ENCODE data around the gene BIN1. TPM values are rescaled to one million over a fixed set of nuclear protein-coding genes. Genes with fewer than 3 reads are reported as not detected.

Gene BIN1
- total RNA-seq, 1 donor from 2014 or later: 62.5 TPM

DNA sequence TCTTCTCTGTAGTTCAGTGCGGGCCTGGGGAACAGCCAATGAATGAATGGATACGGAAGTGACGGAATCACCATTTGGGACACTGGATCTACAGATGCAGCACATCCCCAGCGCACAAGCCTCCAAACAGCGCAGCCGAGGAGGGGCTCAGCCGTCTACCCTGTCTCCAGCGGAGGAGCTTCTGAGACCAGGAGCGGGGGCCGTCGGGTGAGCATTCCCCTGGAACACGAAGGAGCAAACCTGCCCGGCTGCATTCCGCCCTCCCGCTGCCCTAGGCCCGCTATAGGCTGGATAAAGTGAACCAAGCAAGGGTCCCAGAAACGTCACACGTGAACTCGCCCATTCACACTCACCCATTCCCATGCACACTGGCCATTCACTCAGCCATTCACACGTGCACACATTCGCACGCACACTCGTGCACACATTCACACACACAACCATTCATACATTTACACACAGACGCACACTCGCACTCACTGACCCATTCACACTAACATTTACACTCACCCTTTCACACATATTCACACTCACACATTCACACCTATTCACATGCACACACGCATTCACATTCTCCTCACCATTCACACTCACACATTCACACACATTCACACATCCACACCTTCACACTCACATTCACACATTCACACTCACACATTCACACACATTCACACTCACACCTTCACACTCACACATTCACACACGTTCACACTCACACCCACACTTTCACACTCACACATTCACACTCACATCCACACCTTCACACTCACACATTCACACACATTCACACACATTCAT is 63.4 kb downstream of the BIN1 start:
- no peak overlapping the region for H3K4me3 Mint-ChIP-seq
- ATAC-seq (ENCODE audit: low read depth) (no peak), DNase-seq (no peak)
- ChIA-PET POLR2A (no interaction called here), CTCF (no interaction called here)
- intact Hi-C loops (cut with micrococcal nuclease): no loop called here
- peaks cover 2% of the 10 kb centered on the region for H3K9me3 Mint-ChIP-seq
- TF ChIP-seq, protein P1, sequence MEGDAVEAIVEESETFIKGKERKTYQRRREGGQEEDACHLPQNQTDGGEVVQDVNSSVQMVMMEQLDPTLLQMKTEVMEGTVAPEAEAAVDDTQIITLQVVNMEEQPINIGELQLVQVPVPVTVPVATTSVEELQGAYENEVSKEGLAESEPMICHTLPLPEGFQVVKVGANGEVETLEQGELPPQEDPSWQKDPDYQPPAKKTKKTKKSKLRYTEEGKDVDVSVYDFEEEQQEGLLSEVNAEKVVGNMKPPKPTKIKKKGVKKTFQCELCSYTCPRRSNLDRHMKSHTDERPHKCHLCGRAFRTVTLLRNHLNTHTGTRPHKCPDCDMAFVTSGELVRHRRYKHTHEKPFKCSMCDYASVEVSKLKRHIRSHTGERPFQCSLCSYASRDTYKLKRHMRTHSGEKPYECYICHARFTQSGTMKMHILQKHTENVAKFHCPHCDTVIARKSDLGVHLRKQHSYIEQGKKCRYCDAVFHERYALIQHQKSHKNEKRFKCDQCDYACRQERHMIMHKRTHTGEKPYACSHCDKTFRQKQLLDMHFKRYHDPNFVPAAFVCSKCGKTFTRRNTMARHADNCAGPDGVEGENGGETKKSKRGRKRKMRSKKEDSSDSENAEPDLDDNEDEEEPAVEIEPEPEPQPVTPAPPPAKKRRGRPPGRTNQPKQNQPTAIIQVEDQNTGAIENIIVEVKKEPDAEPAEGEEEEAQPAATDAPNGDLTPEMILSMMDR (IDR thresholded peaks at IDR 0.05): no peak
- H3K36me3 Mint-ChIP-seq (ENCODE audit: low read depth): peaks cover 15% of the 10 kb centered on the region
- no peaks in the 10 kb centered on the region for H3K27me3 Mint-ChIP-seq
- H3K27ac Mint-ChIP-seq: no peak overlapping the region
- peaks cover 11% of the 10 kb centered on the region for H3K4me1 Mint-ChIP-seq

DNA sequence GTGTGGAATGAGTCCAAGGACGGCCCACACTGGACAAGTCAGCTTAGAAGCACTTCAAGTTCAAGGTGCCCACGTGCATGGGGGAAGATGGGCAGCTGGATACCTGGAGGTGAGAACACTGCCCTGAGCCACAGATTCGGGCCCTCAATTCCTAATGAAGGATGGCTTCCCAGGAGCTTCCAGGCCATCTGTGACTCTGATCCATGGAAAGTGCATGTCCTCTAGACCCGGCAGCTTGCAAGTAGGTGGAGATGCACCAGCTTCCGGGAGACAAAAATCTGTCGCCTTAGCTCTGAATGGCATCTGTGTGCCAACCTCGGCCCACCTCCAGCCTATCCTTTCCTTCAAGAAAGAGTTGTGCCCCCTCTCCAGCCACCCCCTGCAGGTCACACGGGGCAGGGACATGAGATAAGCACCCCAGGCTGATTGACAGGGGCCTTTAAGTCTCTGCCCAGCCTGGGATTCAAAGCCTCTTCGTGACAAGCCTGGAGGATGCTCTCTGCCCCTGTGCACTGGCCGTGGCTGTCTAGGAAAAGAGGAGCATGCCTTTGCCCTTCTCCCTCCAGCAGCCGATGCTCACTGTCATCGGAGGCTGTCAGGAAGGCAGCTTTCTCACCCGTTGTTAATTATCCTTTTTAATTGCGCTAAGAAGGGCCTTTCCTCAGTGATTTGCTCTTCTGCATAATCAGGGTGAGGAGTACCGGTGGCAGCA is 65.5 kb downstream of the BIN1 start:
- Mint-ChIP-seq H3K9me3 (no peaks in the 10 kb centered on the region), H3K36me3 (ENCODE audit: low read depth) (peaks cover under 1% of the 10 kb centered on the region), H3K27ac (no peak overlapping the region), H3K27me3 (no peaks in the 10 kb centered on the region), H3K4me3 (no peak overlapping the region), H3K4me1 (peaks cover 11% of the 10 kb centered on the region)
- POLR2A ChIA-PET: no interaction called here
- intact Hi-C loops (cut with micrococcal nuclease): no loop called here
- TF ChIP-seq, protein P1 (IDR thresholded peaks at IDR 0.05): no peak
- ATAC-seq (ENCODE audit: low read depth): no peak
- DNase-seq: no peak
- CTCF ChIA-PET: no interaction called here

DNA sequence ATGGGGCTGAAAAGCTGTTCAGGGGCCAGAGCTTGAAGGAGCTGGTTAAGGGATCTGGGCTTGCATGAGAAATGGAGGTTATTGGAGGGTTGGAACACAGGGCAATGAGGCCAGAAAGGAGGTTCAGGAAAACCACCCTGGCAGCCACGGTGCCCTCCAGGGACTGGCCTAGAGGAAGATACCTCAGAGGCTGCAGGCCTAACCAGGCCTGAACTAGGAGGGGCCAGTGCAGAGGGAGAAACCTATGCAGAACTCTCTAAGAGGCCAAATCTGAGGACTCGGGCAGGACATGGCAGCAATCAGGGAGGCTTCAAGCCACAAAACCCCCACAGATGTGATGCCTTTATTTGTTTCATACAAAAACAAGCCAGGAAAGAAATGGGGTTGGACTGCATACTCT is 66.8 kb downstream of the BIN1 start:
- H3K27ac Mint-ChIP-seq: no peak overlapping the region
- DNase-seq (no peak), ATAC-seq (ENCODE audit: low read depth) (no peak)
- ChIA-PET POLR2A (no interaction called here), CTCF (interaction anchor here (1.8 kb wide), 1 partner anchor 13 kb away, joined by 4 read pairs; no protein-coding TSS in a partner anchor)
- no peaks in the 10 kb centered on the region for H3K9me3 Mint-ChIP-seq
- TF ChIP-seq, protein P1 (IDR thresholded peaks at IDR 0.05): no peak
- no peaks in the 10 kb centered on the region for H3K27me3 Mint-ChIP-seq
- no peak overlapping the region for H3K4me3 Mint-ChIP-seq
- peaks cover 11% of the 10 kb centered on the region for H3K4me1 Mint-ChIP-seq
- intact Hi-C loops (cut with micrococcal nuclease): no loop called here
- H3K36me3 Mint-ChIP-seq (ENCODE audit: low read depth): no peaks in the 10 kb centered on the region

DNA sequence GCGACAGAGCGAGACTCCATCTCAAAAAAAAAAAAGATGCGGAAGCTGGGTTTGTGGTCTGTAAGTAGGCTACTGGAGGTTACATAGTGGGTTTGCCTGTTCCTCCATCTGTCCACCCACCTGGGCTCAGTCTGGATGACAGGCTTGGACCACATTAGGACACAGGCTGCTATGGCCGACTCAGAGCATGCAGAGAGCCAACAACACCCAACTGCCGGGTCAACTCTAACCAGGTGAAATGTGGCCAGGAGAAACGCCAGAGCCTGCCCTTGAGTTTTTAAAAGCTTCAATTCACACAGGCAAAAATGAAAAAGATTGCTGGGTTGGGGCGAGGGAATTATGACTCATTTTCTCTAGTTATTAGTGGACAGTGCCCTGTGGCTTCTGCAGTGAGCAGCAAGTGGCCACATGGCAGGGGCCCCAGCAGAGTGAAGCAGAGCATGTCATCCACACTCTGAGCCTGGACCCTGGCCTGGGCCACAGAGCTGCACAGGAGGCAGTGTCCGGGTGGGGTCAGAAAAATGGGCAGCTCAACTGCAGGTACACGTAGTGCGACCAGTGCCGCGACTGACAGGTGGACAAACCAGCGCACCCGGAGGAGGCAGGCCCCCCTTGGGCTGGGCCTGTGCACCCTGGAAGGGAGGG is 67.4 kb downstream of the BIN1 start:
- Mint-ChIP-seq H3K4me1 (peaks cover 11% of the 10 kb centered on the region), H3K9me3 (no peaks in the 10 kb centered on the region), H3K27ac (no peak overlapping the region), H3K36me3 (ENCODE audit: low read depth) (no peaks in the 10 kb centered on the region), H3K4me3 (no peak overlapping the region), H3K27me3 (no peaks in the 10 kb centered on the region)
- intact Hi-C loops (cut with micrococcal nuclease): no loop called here
- peak; percentile 52 for ATAC-seq (ENCODE audit: low read depth)
- DNase-seq: no peak
- CTCF ChIA-PET: interaction anchor here (1.8 kb wide), 1 partner anchor 13 kb away, joined by 4 read pairs; no protein-coding TSS in a partner anchor
- POLR2A ChIA-PET: no interaction called here
- TF ChIP-seq, protein P1 (IDR thresholded peaks at IDR 0.05): no peak

DNA sequence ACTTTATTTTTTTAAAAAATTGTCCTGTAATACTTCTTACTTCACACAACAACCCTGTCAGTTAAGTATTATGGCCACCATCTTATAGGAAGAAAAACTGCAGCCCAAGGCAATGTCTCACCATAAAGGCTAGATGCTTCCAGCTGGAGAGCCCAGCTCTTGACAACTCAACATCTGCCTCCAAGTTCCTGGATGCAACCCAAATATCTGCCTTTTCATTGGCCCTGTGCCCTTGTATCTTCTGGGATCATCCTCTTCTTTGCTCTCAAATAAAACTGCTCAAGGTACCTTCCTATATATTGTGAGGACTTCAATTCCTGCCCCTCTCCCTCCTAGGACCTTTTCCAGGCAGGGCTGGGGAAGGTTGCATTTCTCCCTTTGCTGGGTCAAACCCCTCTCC is 69.5 kb downstream of the BIN1 start:
- ChIA-PET CTCF (no interaction called here), POLR2A (no interaction called here)
- H3K4me1 Mint-ChIP-seq: peaks cover 11% of the 10 kb centered on the region
- no peaks in the 10 kb centered on the region for H3K27me3 Mint-ChIP-seq
- TF ChIP-seq, protein P1 (IDR thresholded peaks at IDR 0.05): no peak
- no peaks in the 10 kb centered on the region for H3K36me3 Mint-ChIP-seq (ENCODE audit: low read depth)
- intact Hi-C loops (cut with micrococcal nuclease): no loop called here
- H3K4me3 Mint-ChIP-seq: no peak overlapping the region
- no peak overlapping the region for H3K27ac Mint-ChIP-seq
- no peak for ATAC-seq (ENCODE audit: low read depth)
- H3K9me3 Mint-ChIP-seq: no peaks in the 10 kb centered on the region
- no peak for DNase-seq

Measured in activated B cell treated with CpG ODN at 0.5 μM for 24 hours (primary cell).